Left cardiac atrium (tissue), 4 donors: ENCODE results near the gene HARBI1. TPM values are rescaled to one million over a fixed set of nuclear protein-coding genes. Genes with fewer than 3 reads are reported as not detected.
A peak's percentile ranks its signal among the peaks of the same experiment; 100 is the strongest.

Experiments
- ATAC-seq, 2 donors: fragments of 200-7000 bp; cut with Tn5 transposase; one replicate each; pipeline ENCODE4 v1.9.1; 2020; ENCODE audit warnings: mild to moderate bottlenecking in 2 of 2, moderate library complexity in 2 of 2
- DNase-seq: peaks from one replicate; pipeline ENCODE4 v3.0.0-alpha.2; 2020
- intact Hi-C, 2 donors: fragments of 100-400 bp; cut with DNase I; formaldehyde crosslinking; loops; one replicate each; pipeline versions ENCODE4 v1.14.1 to v1.15.1; 2022 to 2023
- long read RNA-seq: library from polyadenylated mRNA; unstranded; transcript quantifications from one replicate; pipeline ENCODE4 v2.0.0, GENCODE V29; 2021
- total RNA-seq, 2 donors: library from RNA; stranded (reverse); fragmentation: NEBNext Ultra II Directional; extraction: Animal tissue kit (Norgen Biotek cat#: 25700); gene quantifications; one replicate each; pipeline ENCODE4 v1.2.1, GENCODE V29; 2021
- donor health status: DM: no; HTN: yes; CAD: no.
- donor health status: DM: no; HTN: yes; CAD: no; lungs with severe emphysema.
- donor health status: DM: yes; HTN: yes; CAD: no.
- donor health status: Dilated cardiomyopathy.

HARBI1 gene
- total RNA-seq: 1 to 10 TPM; 2.9 to 3.9 TPM
- long read RNA-seq, partial matches to known transcripts: 0 of 4 reads
- long read RNA-seq, other reads (novel, unspliced or antisense): 0 of 4 reads

GRCh38 chr11:46617134-46617971, at the start of gene HARBI1, which contains the start of gene ATG13:
Gene HARBI1, minus strand, starts transcription at chr11:46617227. Its CDS starts 990 bp downstream, at chr11:46616237.
Gene ATG13, plus strand, starts transcription at chr11:46617553. Its CDS starts 26,739 bp downstream, at chr11:46644292.
- ATAC-seq (peak; percentile 99 to 100), DNase-seq (peak; percentile 93)
- intact Hi-C loops: no loop called here

- intact Hi-C loops: no loop called here
- ATAC-seq: peak; percentile 56 to 68
- DNase-seq: peak; percentile 58
Measured at GRCh38 chr11:46666516-46666915, 49.5 kb upstream of the HARBI1 start.

GRCh38 chr11:46665356-46665755, 48.3 kb upstream of the HARBI1 start:
- no peak for ATAC-seq
- no peak for DNase-seq

GRCh38 chr11:46664612-46665011, 47.6 kb upstream of the HARBI1 start:
- ATAC-seq (peak; percentile 6 to 10), DNase-seq (no peak)
- intact Hi-C loops: no loop called here

More at GRCh38 chr11:46665356-46665755, 48.3 kb upstream of the HARBI1 start:
- intact Hi-C loops: no loop called here

- ATAC-seq (no peak), DNase-seq (no peak)
- intact Hi-C loops: no loop called here
Measured at GRCh38 chr11:46663277-46663940, 46.4 kb upstream of the HARBI1 start.

- ATAC-seq: no peak
- intact Hi-C loops: no loop called here
Measured at GRCh38 chr11:46662366-46662765, 45.3 kb upstream of the HARBI1 start.

GRCh38 chr11:46661836-46662235, 44.8 kb upstream of the HARBI1 start:
- ATAC-seq: no peak
- no peak for DNase-seq
- intact Hi-C loops: no loop called here

More at GRCh38 chr11:46662366-46662765, 45.3 kb upstream of the HARBI1 start:
- no peak for DNase-seq

- intact Hi-C loops: no loop called here
- ATAC-seq (peak; percentile 14 to 64), DNase-seq (no peak)
Measured at GRCh38 chr11:46659908-46660307, 42.9 kb upstream of the HARBI1 start.

- DNase-seq: peak; percentile 61
- peak; percentile 54 to 55 for ATAC-seq
- intact Hi-C loops: no loop called here
Measured at GRCh38 chr11:46658259-46658658, 41.2 kb upstream of the HARBI1 start.

GRCh38 chr11:46657186-46657585, 40.2 kb upstream of the HARBI1 start:
- intact Hi-C loops: no loop called here
- DNase-seq (no peak), ATAC-seq (peak in 1 of 2 donors; percentile 44)

GRCh38 chr11:46655631-46656030, 38.6 kb upstream of the HARBI1 start:
- intact Hi-C loops: no loop called here
- DNase-seq (no peak), ATAC-seq (no peak)

- peak; percentile 80 for DNase-seq
- ATAC-seq: peak; percentile 93 to 96
- intact Hi-C loops: no loop called here
Measured at GRCh38 chr11:46649180-46649738, 32.2 kb upstream of the HARBI1 start.

GRCh38 chr11:46643986-46644385, 27.0 kb upstream of the HARBI1 start:
- no peak for DNase-seq
- intact Hi-C loops: no loop called here
- ATAC-seq: no peak

- ATAC-seq: no peak
- no peak for DNase-seq
- intact Hi-C loops: no loop called here
Measured at GRCh38 chr11:46643531-46643930, 26.5 kb upstream of the HARBI1 start.

GRCh38 chr11:46642627-46643335, 25.8 kb upstream of the HARBI1 start:
- DNase-seq (no peak), ATAC-seq (no peak)
- intact Hi-C loops: no loop called here

- intact Hi-C loops: no loop called here
- DNase-seq (no peak), ATAC-seq (no peak)
Measured at GRCh38 chr11:46641639-46642038, 24.6 kb upstream of the HARBI1 start.

- intact Hi-C loops: no loop called here
- ATAC-seq (no peak), DNase-seq (no peak)
Measured at GRCh38 chr11:46640036-46640788, 23.2 kb upstream of the HARBI1 start.

- intact Hi-C loops: no loop called here
- DNase-seq (no peak), ATAC-seq (no peak)
Measured at GRCh38 chr11:46639197-46639839, 22.3 kb upstream of the HARBI1 start.
